ENCODE data around the gene MRPL10.

MRPL10 gene

GRCh38 chr17:47857551-47858455 lies 26.5 kb upstream of the MRPL10 start:
- DNase-seq (ENCODE audit: low read depth), result no peak

- no peak for DNase-seq (ENCODE audit: low read depth)
Measured at GRCh38 chr17:47856830-47857229, 25.5 kb upstream of the MRPL10 start.

GRCh38 chr17:47855737-47856136 lies 24.4 kb upstream of the MRPL10 start:
- no peak for DNase-seq (ENCODE audit: low read depth)

GRCh38 chr17:47853616-47854015 lies 22.3 kb upstream of the MRPL10 start:
- no peak for DNase-seq (ENCODE audit: low read depth)

- no peak for DNase-seq (ENCODE audit: low read depth)
Measured at GRCh38 chr17:47852113-47852949, 21.0 kb upstream of the MRPL10 start.

- no peak for DNase-seq (ENCODE audit: low read depth)
Measured at GRCh38 chr17:47851764-47852112, 20.4 kb upstream of the MRPL10 start.

- no peak for DNase-seq (ENCODE audit: low read depth)
Measured at GRCh38 chr17:47850692-47851573, 19.6 kb upstream of the MRPL10 start, which contains the start of gene SP6. Gene SP6 (minus strand): TSS chr17:47851163. CDS start chr17:47848429, 2,734 bp downstream.

- no peak for DNase-seq (ENCODE audit: low read depth)
Measured at GRCh38 chr17:47850373-47850691, 19.0 kb upstream of the MRPL10 start.

- no peak for DNase-seq (ENCODE audit: low read depth)
Measured at GRCh38 chr17:47848198-47848513, 16.8 kb upstream of the MRPL10 start.

- DNase-seq (ENCODE audit: low read depth), result no peak
Measured at GRCh38 chr17:47847341-47848197, 16.2 kb upstream of the MRPL10 start.

- DNase-seq (ENCODE audit: low read depth), result no peak
Measured at GRCh38 chr17:47846716-47847340, 15.5 kb upstream of the MRPL10 start.

- DNase-seq (ENCODE audit: low read depth), result no peak
Measured at GRCh38 chr17:47845716-47846075, 14.4 kb upstream of the MRPL10 start.

GRCh38 chr17:47844814-47845715 lies 13.7 kb upstream of the MRPL10 start:
- DNase-seq (ENCODE audit: low read depth), result no peak

GRCh38 chr17:47844227-47844626 lies 12.9 kb upstream of the MRPL10 start:
- DNase-seq (ENCODE audit: low read depth), result no peak

- DNase-seq (ENCODE audit: low read depth), result no peak
Measured at GRCh38 chr17:47843391-47843730, 12.0 kb upstream of the MRPL10 start.

- no peak for DNase-seq (ENCODE audit: low read depth)
Measured at GRCh38 chr17:47841488-47842291, 10.3 kb upstream of the MRPL10 start.

GRCh38 chr17:47840742-47841487 lies 9.6 kb upstream of the MRPL10 start, which contains the start of gene SCRN2:
Gene SCRN2 (minus strand): TSS chr17:47841273. CDS start chr17:47840843, 430 bp downstream.
- DNase-seq (ENCODE audit: low read depth), result peak; percentile 88

GRCh38 chr17:47840001-47840741 lies 8.8 kb upstream of the MRPL10 start:
- no peak for DNase-seq (ENCODE audit: low read depth)

Data from CMK (cell line).